Fibroblast of mammary gland (primary cell): ENCODE results near the gene PERCC1.

Source experiments
- DNase-seq: peaks from one replicate; pipeline ENCODE4 v3.0.0-alpha.2; 2010; ENCODE audit warnings: low read depth
- H3K4me3 ChIP-seq: 2 replicates; pipeline ENCODE4 v1.5.1; 2011; ENCODE audit warnings: low read depth, mild to moderate bottlenecking, low read length, moderate library complexity; ENCODE audit not compliant: control insufficient read depth
- CTCF ChIP-seq: conservative IDR thresholded peaks from 2 replicates; pipeline ENCODE4 v1.5.1; 2011; ENCODE audit warnings: low read depth, low read length, inconsistent platforms; ENCODE audit not compliant: control insufficient read depth, insufficient read depth

The PERCC1 gene

GRCh38 chr16:1433756-1434155, 2.9 kb downstream of the PERCC1 start:
- DNase-seq = no peak
- no peak overlapping the region for H3K4me3 ChIP-seq
- TF ChIP-seq CTCF = no peak

- no peak overlapping the region for H3K4me3 ChIP-seq
- no peak for DNase-seq
- no peak for TF ChIP-seq CTCF
These were observed 4.0 kb downstream of the PERCC1 start for GRCh38 chr16:1434644-1435592.

- no peak for TF ChIP-seq CTCF
These were observed 5.2 kb downstream of the PERCC1 start for GRCh38 chr16:1435921-1436697.

GRCh38 chr16:1436731-1437355, 6.0 kb downstream of the PERCC1 start:
- no peak for DNase-seq
- H3K4me3 ChIP-seq = no peak overlapping the region
- TF ChIP-seq CTCF = no peak

More at GRCh38 chr16:1435921-1436697, 5.2 kb downstream of the PERCC1 start:
- no peak for DNase-seq
- H3K4me3 ChIP-seq = no peak overlapping the region

- TF ChIP-seq CTCF = no peak
- H3K4me3 ChIP-seq = no peak overlapping the region
- no peak for DNase-seq
These were observed 6.7 kb downstream of the PERCC1 start for GRCh38 chr16:1437606-1438005.

- no peak for TF ChIP-seq CTCF
- H3K4me3 ChIP-seq = no peak overlapping the region
- no peak for DNase-seq
These were observed 7.6 kb downstream of the PERCC1 start for GRCh38 chr16:1438229-1439057.
